ENCODE results near the gene GUK1.
A peak's percentile ranks its signal among the peaks of the same experiment; 100 is the strongest.

DNA sequence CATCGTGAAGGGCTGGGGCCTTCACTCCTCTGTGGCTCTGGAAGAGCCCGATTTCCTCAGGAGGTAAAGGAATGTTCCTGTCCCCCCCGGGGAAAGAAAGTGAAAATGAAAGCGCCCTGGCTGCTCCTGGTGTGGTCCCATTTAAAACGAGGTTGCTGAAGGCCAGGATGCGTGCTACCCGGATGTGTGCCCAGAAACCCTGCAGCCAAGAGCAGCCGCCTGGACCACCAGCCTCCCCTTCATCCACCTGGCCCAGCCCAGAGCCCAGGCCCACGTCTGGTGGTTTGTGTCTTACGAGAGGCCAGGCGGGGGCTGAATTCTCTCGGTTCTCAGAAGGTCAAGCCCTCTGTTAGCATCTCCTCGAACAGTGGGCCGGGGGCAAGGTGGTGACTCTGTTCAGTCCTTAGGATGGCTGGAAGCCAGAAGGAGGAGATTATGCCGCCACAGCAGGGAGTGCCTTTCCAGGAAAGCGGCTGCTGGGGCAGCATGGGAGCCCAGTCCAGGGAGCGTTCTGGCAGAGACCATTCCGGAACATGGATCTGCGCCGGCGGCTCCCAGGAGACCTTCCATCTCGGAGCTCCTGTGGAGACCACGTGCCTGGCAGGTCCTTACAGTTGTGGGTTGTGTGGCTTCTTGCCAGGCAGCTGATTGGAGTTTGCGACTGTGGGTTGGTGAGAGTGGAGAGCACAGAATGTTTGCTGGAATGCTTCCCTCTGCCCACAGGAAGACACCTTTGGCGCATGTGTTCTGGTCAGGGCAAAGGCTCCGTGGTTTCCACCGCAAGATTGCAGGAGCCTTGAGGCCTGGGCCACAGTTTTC is 1.4 kb downstream of the GUK1 start:
- TF ChIP-seq, protein P1, sequence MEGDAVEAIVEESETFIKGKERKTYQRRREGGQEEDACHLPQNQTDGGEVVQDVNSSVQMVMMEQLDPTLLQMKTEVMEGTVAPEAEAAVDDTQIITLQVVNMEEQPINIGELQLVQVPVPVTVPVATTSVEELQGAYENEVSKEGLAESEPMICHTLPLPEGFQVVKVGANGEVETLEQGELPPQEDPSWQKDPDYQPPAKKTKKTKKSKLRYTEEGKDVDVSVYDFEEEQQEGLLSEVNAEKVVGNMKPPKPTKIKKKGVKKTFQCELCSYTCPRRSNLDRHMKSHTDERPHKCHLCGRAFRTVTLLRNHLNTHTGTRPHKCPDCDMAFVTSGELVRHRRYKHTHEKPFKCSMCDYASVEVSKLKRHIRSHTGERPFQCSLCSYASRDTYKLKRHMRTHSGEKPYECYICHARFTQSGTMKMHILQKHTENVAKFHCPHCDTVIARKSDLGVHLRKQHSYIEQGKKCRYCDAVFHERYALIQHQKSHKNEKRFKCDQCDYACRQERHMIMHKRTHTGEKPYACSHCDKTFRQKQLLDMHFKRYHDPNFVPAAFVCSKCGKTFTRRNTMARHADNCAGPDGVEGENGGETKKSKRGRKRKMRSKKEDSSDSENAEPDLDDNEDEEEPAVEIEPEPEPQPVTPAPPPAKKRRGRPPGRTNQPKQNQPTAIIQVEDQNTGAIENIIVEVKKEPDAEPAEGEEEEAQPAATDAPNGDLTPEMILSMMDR (conservative IDR thresholded peaks at IDR 0.05): no peak
- 0 out of 2 replicates have a peak, but pooled peaks have one; percentile 13 for TF ChIP-seq ZFX (IDR thresholded peaks at IDR 0.05)
